ENCODE data around the gene KLRB1. TPM values are rescaled to one million over a fixed set of nuclear protein-coding genes. Genes with fewer than 3 reads are reported as not detected.
"Not testable (repeated sequence)": the region's sequence is repeated elsewhere in the genome, so short reads cannot be mapped to it uniquely, and the experiment has no call there.

The KLRB1 gene
- total RNA-seq, 1 experiment from 2014 or later, result not detected

- TF ChIP-seq, protein P1, sequence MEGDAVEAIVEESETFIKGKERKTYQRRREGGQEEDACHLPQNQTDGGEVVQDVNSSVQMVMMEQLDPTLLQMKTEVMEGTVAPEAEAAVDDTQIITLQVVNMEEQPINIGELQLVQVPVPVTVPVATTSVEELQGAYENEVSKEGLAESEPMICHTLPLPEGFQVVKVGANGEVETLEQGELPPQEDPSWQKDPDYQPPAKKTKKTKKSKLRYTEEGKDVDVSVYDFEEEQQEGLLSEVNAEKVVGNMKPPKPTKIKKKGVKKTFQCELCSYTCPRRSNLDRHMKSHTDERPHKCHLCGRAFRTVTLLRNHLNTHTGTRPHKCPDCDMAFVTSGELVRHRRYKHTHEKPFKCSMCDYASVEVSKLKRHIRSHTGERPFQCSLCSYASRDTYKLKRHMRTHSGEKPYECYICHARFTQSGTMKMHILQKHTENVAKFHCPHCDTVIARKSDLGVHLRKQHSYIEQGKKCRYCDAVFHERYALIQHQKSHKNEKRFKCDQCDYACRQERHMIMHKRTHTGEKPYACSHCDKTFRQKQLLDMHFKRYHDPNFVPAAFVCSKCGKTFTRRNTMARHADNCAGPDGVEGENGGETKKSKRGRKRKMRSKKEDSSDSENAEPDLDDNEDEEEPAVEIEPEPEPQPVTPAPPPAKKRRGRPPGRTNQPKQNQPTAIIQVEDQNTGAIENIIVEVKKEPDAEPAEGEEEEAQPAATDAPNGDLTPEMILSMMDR (IDR thresholded peaks at IDR 0.05; ENCODE audit: unreplicated experiment), result no peak
- CTCF ChIA-PET, result no interaction called here
- H3K9me3 Mint-ChIP-seq (ENCODE audit: unreplicated experiment), result no peaks in the 10 kb centered on the region
- no peak overlapping the region for H3K27ac Mint-ChIP-seq (ENCODE audit: low read depth, unreplicated experiment)
- POLR2A ChIA-PET, result no interaction called here
- DNase-seq (ENCODE audit: unreplicated experiment), result no peak
- no peaks in the 10 kb centered on the region for H3K27me3 Mint-ChIP-seq (ENCODE audit: insufficient read depth, unreplicated experiment)
- no peaks in the 10 kb centered on the region for H3K4me1 Mint-ChIP-seq (ENCODE audit: insufficient read depth, unreplicated experiment)
- intact Hi-C loops (cut with micrococcal nuclease), result no loop called here
- no TSS peak for BruUV-seq (replicated peaks)
- H3K36me3 Mint-ChIP-seq (ENCODE audit: insufficient read depth, unreplicated experiment), result no peaks in the 10 kb centered on the region
- no peak overlapping the region for H3K4me3 Mint-ChIP-seq (ENCODE audit: unreplicated experiment)
Measured at GRCh38 chr12:9587987-9588600, 19.6 kb downstream of the KLRB1 start.

DNA sequence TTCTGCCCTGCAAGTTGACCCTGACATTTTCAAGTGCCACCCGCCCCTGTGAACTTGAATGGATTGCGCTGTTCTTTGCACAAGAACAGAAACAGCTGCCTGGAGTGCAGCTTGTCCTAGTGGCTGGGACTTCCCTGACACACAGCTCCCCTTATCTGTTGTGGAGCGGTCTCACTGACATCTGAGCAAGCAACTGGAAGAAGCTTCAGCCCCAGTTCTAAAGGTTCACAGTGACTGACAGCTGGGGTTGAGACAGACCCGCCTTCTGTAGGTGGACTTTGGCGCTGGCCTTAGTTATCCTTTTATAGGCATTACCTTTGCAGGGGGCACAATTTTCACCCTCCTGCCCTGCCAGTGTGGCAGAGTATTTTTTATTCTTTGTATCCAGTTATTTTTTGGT is 30.0 kb downstream of the KLRB1 start:
- CTCF ChIA-PET; H3K36me3 Mint-ChIP-seq (ENCODE audit: insufficient read depth, unreplicated experiment); intact Hi-C loops (cut with micrococcal nuclease); H3K4me3 Mint-ChIP-seq (ENCODE audit: unreplicated experiment); H3K4me1 Mint-ChIP-seq (ENCODE audit: insufficient read depth, unreplicated experiment); H3K27ac Mint-ChIP-seq (ENCODE audit: low read depth, unreplicated experiment); POLR2A ChIA-PET; H3K9me3 Mint-ChIP-seq (ENCODE audit: unreplicated experiment); BruUV-seq (replicated peaks); DNase-seq (ENCODE audit: unreplicated experiment); H3K27me3 Mint-ChIP-seq (ENCODE audit: insufficient read depth, unreplicated experiment): not testable (repeated sequence)

DNA sequence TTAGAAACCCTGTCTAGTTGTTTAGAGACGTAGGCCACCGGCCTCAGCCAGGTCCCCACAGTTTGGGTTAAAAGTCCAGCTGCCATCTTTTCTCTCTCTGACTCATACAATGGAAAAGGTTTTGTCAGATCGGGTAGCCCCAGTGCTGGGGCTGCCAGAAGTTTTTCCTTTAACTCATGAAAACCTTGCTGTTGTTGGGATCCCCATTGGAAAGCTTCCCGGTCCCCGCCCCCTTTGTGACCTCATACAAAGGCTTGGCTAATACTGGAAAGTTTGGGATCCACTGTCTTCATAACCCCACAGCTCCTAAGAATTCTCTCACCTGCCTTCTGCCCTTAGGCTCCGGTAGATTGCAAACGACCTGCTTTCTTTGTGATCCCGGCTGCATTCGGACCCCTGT is 40.6 kb downstream of the KLRB1 start:
- BruUV-seq (replicated peaks); H3K4me3 Mint-ChIP-seq (ENCODE audit: unreplicated experiment); POLR2A ChIA-PET; H3K27ac Mint-ChIP-seq (ENCODE audit: low read depth, unreplicated experiment); H3K9me3 Mint-ChIP-seq (ENCODE audit: unreplicated experiment); DNase-seq (ENCODE audit: unreplicated experiment); CTCF ChIA-PET; intact Hi-C loops (cut with micrococcal nuclease); H3K27me3 Mint-ChIP-seq (ENCODE audit: insufficient read depth, unreplicated experiment); H3K36me3 Mint-ChIP-seq (ENCODE audit: insufficient read depth, unreplicated experiment); H3K4me1 Mint-ChIP-seq (ENCODE audit: insufficient read depth, unreplicated experiment): not testable (repeated sequence)

DNA sequence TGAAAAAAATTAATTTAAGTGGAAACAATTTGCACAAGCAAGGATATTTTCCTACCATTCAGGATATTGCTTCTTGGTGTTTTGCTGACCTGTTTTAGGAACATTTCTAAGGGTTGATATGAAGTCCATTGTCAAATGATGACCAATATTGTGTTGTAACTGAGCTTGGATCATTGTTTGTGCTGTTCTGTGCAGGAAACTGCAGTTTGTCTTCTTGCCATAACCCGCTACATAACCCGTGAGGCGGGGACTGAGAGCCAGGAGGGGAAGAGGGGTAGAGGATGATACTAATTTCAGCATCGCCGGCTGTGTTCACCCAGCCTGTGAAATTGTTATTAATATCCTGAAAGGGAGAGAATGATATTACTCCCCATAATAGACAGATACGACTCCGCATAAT is 41.6 kb downstream of the KLRB1 start:
- H3K27ac Mint-ChIP-seq (ENCODE audit: low read depth, unreplicated experiment); H3K27me3 Mint-ChIP-seq (ENCODE audit: insufficient read depth, unreplicated experiment); CTCF ChIA-PET; H3K4me1 Mint-ChIP-seq (ENCODE audit: insufficient read depth, unreplicated experiment); H3K36me3 Mint-ChIP-seq (ENCODE audit: insufficient read depth, unreplicated experiment); intact Hi-C loops (cut with micrococcal nuclease); H3K4me3 Mint-ChIP-seq (ENCODE audit: unreplicated experiment); POLR2A ChIA-PET; H3K9me3 Mint-ChIP-seq (ENCODE audit: unreplicated experiment); BruUV-seq (replicated peaks); DNase-seq (ENCODE audit: unreplicated experiment): not testable (repeated sequence)

GRCh38 chr12:9564418-9564817 is 43.3 kb downstream of the KLRB1 start:
- POLR2A ChIA-PET; intact Hi-C loops (cut with micrococcal nuclease); H3K4me1 Mint-ChIP-seq (ENCODE audit: insufficient read depth, unreplicated experiment); CTCF ChIA-PET; H3K9me3 Mint-ChIP-seq (ENCODE audit: unreplicated experiment); H3K27ac Mint-ChIP-seq (ENCODE audit: low read depth, unreplicated experiment); H3K36me3 Mint-ChIP-seq (ENCODE audit: insufficient read depth, unreplicated experiment); BruUV-seq (replicated peaks); H3K27me3 Mint-ChIP-seq (ENCODE audit: insufficient read depth, unreplicated experiment); H3K4me3 Mint-ChIP-seq (ENCODE audit: unreplicated experiment); DNase-seq (ENCODE audit: unreplicated experiment): not testable (repeated sequence)

GRCh38 chr12:9562841-9563453 is 44.8 kb downstream of the KLRB1 start:
- H3K9me3 Mint-ChIP-seq (ENCODE audit: unreplicated experiment); intact Hi-C loops (cut with micrococcal nuclease); H3K4me3 Mint-ChIP-seq (ENCODE audit: unreplicated experiment); H3K36me3 Mint-ChIP-seq (ENCODE audit: insufficient read depth, unreplicated experiment); H3K27ac Mint-ChIP-seq (ENCODE audit: low read depth, unreplicated experiment); DNase-seq (ENCODE audit: unreplicated experiment); BruUV-seq (replicated peaks); H3K4me1 Mint-ChIP-seq (ENCODE audit: insufficient read depth, unreplicated experiment); H3K27me3 Mint-ChIP-seq (ENCODE audit: insufficient read depth, unreplicated experiment); CTCF ChIA-PET; POLR2A ChIA-PET: not testable (repeated sequence)

GRCh38 chr12:9545489-9545888 is 62.2 kb downstream of the KLRB1 start:
- H3K4me3 Mint-ChIP-seq (ENCODE audit: unreplicated experiment); H3K36me3 Mint-ChIP-seq (ENCODE audit: insufficient read depth, unreplicated experiment); H3K4me1 Mint-ChIP-seq (ENCODE audit: insufficient read depth, unreplicated experiment); BruUV-seq (replicated peaks); H3K27me3 Mint-ChIP-seq (ENCODE audit: insufficient read depth, unreplicated experiment); H3K27ac Mint-ChIP-seq (ENCODE audit: low read depth, unreplicated experiment); CTCF ChIA-PET; intact Hi-C loops (cut with micrococcal nuclease); H3K9me3 Mint-ChIP-seq (ENCODE audit: unreplicated experiment); POLR2A ChIA-PET; DNase-seq (ENCODE audit: unreplicated experiment): not testable (repeated sequence)

Measured in MCF 10A (cell line).